PC-3 (cell line): ENCODE results near the gene CAMK1D.

ENCODE experiments used
- CTCF ChIP-seq: fragments of 300-600 bp; sonication (generic); conservative IDR thresholded peaks from 2 replicates; pipeline ENCODE4 v1.5.1; 2017; ENCODE audit warnings: antibody characterized with exemption, low read depth, mild to moderate bottlenecking, low read length
- EZH2 ChIP-seq: fragments of 300-600 bp; sonication (generic); IDR thresholded peaks from one replicate; pipeline ENCODE4 v1.6.1; 2017; ENCODE audit warnings: antibody characterized with exemption, mild to moderate bottlenecking, low read length; ENCODE audit not compliant: unreplicated experiment

- TF ChIP-seq CTCF (no peak), EZH2 (no peak)
Observed at GRCh38 chr10:12414278-12414989, 65.1 kb downstream of the CAMK1D start.
